ENCODE results near the gene FGFR1OP2.
"Not testable (repeated sequence)": the region's sequence is repeated elsewhere in the genome, so short reads cannot be mapped to it uniquely, and the experiment has no call there.

FGFR1OP2 gene

DNA sequence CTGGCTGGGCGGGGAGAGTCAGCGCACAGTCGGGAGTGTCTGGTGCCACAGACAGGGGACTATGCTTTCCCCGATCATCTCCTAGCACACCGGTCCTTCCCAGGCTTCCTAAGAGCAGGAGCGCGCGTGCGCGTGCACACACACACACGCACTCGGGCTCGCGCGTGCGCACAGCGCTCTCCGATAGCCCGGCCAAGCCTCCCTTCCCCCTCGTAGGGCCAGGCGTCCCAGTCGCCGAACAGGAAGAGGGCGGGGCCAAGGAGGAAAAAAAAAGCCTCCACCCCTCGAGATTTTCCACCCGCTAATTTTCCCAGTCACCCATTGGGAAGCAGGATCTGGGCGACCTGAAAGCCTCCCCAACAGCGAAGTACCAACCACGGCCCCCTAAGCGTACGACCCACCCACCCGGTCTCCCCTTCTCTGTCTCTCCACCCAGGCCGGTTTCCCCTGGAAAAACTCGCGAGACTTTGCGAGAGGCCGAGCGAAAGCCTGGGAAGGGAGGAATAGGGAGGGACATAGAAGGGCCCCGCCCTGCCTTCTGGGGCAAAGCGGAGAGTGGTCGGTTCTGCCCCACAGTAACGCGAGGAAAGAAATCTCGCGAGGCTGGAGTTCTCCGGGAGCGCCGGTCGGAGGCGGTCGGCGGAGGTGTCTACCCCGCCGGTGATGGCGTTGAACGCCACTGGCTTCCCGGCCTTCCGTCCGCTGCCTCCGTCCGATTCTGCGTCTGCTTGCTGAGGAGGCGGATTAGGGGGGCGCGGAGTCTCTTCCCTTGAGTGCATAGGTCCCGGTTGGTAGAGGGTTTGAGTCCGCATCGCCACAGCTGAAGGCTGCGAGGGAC lies at the start of gene FGFR1OP2, which contains the start of gene INTS13:
Gene FGFR1OP2, plus strand, starts transcription at position 608 of the 838 bp plus-strand sequence. CDS start 15,689 bp downstream, outside the sequence.
Gene INTS13, minus strand, starts transcription at position 119 of the 838 bp plus-strand sequence. CDS start 1,178 bp downstream, outside the sequence.
- peak; percentile 98 for DNase-seq

DNA sequence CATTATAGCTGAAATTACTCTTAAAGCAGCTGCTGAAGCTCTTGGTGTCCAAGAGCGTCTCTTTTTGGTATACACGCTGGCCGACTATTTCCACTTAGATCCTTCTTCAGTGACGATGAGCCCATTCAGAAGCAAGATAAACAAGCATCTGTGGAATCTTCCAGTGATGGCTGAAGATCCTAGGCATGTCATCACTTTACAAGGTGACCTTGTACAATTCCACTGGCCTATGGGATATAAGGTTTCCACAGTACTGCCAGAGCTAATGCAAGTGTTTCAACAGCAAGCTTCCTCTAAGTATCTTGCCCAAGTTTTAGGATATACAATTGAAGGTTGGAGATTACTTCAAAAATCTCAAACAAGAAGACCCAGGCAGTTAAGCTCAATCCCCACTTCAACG lies 47.5 kb upstream of the FGFR1OP2 start:
- no peak for DNase-seq

- no peak for DNase-seq
Observed at GRCh38 chr12:26891704-26892103, 46.6 kb upstream of the FGFR1OP2 start.

- no peak for DNase-seq
Observed at GRCh38 chr12:26895672-26896071, 42.6 kb upstream of the FGFR1OP2 start.

DNA sequence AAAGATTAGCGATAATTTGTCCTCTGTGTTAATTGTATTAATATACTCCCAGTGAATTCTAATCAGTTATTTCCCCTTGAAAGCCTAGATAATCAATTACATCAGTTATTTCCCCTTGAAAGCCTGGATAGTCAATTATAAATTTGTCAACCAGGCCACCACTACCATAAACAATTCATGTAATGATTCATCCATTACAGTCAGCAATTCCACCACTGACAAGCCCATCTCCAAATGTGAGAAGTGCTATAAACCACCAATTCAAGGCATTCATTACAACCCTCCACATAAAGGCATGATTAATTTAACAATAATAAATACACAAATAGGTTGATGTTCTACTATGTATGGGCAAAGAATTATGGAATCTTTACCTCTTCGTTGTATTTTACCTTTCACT lies 41.4 kb upstream of the FGFR1OP2 start:
- DNase-seq = no peak

DNA sequence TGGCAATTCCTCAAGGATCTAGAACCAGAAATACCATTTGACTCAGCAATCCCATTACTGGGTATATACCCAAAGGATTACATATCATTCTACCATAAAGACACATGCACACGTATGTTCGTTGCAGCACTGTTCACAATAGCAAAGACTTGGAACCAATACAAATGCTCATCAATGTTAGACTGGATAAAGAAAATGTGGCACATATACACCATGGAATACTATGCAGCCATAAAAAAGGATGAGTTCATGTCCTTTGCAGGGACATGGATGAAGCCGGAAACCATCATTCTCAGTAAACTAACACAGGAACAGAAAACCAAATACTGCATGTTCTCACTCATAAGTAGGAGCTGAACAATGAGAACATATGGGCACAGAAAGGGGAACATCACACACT lies 34.9 kb upstream of the FGFR1OP2 start:
- DNase-seq = not testable (repeated sequence)

DNA sequence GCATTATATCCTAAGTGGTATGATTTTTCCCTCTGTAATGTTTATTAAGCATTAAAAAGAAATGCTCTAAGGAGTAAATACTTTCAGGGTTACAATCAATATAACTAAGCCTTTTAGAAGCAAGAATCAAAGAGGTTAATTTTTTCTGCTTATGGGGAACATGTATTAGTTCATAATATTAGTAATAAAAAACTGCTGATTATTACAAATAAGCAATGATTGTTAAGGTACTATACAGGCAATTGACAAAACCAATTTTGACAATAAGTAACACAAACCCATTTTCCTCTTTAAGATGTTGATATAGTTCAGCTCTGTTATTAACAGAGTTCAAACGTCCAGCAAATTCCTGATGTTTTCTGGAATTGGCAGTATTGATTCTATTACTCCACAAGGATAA lies 32.2 kb upstream of the FGFR1OP2 start:
- no peak for DNase-seq

- no peak for DNase-seq
Observed at GRCh38 chr12:26906704-26907103, 31.6 kb upstream of the FGFR1OP2 start.

GRCh38 chr12:26918321-26919215 lies 19.7 kb upstream of the FGFR1OP2 start:
- DNase-seq = no peak

DNA sequence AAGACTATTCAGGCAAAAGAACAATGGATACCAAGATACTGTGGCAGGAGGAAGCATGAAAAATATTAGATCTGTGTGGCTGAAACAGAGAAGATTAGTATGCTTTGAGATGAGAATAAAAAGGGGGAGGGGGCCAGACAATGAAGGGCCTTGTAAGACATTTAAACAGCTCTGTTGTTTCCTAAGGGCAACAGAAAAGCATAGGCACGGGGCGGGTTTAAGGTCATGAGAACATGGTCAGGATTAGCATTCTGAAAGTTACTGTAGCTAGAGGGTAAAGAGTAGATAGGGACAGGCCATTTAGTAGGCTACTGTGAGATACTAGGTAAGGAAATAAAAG lies 19.1 kb upstream of the FGFR1OP2 start:
- no peak for DNase-seq

DNA sequence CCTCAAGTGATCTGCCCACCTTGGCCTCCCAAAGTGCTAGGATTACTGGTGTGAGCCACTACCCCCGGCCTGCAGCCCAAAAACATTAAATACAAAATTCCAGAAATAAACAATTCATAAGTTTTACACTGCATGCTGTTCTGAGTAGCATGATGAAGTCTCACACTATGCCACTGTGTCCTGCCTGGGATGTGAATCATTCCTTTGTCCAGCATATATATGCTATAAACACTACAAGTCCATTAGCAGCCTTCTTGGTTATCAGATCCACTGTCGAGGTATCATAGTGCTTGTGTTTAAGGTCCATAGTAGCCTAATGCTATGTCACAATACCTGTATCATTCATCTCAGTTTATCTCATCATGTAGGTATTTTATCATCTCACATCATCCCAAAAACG lies 16.4 kb upstream of the FGFR1OP2 start:
- DNase-seq = no peak

DNA sequence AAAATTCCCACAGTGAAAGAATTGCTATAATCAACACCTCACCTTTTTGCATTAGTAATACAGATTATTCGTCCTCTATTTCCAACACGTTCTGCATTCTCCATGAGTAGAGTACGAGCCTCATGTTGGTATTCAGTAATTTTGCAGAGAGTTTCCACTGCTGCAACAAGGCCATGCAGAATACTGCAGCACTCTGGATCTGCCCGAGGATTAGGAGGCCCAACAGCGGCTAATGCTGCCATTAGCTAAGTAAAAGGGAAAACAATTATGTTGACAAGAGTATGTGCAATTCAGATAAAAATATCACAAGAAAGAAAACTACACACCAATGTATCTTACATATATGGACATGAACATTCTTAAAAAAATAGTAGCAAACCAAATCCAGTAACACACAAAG lies 9.6 kb upstream of the FGFR1OP2 start:
- no peak for DNase-seq

DNA sequence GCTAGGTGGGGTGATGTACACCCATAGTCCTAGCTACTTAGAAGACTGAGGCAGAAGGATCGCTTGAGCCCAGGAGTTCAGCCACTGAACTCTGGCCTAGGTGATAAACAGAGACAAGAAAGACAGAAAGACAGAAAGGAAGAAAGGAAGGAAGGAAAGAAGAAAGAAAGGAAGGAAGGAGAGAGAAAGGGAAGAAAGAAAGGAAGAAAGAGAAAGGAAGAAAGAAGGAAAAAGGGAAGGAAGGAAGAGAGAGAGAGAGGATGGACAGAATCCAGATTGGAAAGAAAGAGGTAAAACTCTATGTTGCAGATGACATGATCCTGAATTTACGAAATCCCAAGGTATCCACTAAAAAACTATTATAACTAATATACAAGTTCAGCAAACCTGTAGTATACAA lies 8.7 kb upstream of the FGFR1OP2 start:
- DNase-seq = no peak

DNA sequence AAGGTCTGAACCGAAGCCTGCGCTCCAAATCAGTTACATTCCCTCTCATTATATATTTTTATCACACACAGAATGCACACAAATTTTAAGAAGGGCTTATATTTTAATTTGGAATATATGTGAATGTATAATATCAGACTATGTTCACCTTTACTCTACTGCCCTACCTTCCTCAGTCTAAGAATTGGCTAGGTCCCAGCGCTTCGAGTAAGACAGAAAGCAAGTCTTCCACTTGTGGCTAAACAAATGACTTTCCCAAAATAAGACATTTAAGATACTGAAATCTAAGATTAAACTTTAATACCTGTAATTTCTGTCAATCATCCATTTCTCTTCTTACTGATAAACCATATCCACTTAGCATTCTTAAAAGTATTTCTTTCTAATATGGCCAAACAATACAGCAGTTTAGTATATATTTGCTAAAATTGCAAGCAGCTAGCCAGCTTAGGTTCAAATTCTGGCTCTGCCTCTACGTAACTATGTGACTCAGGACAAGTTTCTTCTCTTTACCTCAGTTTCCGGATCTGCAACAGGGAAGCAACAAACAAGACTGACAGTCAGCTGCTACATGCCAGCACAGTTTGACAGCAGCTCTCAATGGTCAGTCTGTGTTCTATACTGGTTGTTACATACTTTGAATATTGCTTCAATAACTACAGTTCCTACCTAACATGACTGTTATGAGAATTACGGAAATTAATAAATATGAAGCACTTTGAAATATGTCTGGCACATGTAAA lies 2.5 kb upstream of the FGFR1OP2 start:
- DNase-seq = peak in 1 of 2 donors; percentile 29

- peak in 1 of 2 donors; percentile 63 for DNase-seq
Observed at GRCh38 chr12:26936559-26937442, 1.5 kb upstream of the FGFR1OP2 start.

GRCh38 chr12:26937443-26937862 lies 817 bp upstream of the FGFR1OP2 start:
- DNase-seq = no peak

DNA sequence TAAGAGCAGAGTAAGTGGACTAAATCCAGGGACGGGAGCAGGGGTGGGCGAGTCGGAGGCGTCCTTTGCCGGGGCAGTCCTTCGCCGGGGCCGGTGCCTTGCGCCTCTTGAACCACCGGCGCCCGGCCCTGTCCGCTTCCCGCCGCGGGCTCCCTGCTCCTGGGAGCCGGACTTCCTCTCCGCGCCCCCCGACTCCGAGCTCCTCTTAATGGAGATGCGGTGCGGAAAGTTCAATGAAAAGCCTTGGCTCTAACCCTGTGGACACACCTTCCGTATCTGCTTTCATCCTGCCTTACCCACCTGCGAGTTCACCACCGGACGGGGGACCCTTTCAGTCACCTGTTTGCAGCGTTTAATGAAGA lies 412 bp downstream of the FGFR1OP2 start:
- peak in 1 of 2 donors; percentile 42 for DNase-seq

DNA sequence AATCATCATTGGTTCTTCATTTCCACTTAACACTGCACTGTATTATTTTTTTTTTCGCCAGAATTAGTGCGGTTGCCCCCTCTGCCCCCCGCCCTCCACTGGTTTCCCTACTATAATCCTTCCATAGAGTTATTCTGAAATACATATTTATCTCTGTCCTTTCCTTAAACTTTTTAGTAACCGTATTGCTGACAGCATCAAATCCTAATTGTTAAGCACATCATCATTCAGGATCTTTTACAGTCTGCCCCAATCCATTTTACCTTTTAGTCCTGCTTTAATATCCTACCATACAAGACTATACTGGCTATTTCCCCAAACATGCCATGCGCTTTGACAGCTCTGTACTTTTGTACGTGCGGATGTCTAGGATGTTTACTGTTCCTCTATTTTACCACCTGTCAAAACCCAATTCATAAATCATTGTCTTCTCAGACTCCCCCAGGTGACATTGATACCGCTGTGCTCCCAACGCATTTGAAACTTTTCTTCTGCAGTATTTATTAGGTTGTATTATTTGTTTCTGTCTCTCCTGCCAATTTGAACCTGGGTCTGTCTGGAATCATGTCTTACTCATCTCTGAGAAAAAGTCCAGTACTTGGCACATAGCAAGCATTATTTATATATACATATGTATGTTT lies 1.0 kb downstream of the FGFR1OP2 start:
- DNase-seq = peak in 1 of 2 donors; percentile 30

GRCh38 chr12:26939953-26940352 lies 1.7 kb downstream of the FGFR1OP2 start:
- DNase-seq = no peak

GRCh38 chr12:26940516-26941214 lies 2.4 kb downstream of the FGFR1OP2 start:
- DNase-seq = peak in 1 of 2 donors; percentile 62

GRCh38 chr12:26941215-26941594 lies 2.9 kb downstream of the FGFR1OP2 start:
- DNase-seq = peak in 1 of 2 donors; percentile 68
